Left lung (tissue), 10 donors: ENCODE data around the gene SGO1. TPM values are rescaled to one million over a fixed set of nuclear protein-coding genes. Genes with fewer than 3 reads are reported as not detected.

Experiments used
- ATAC-seq: fragments of 200-7000 bp; cut with Tn5 transposase; one replicate; pipeline ENCODE4 v1.9.1; 2020; ENCODE audit warnings: moderate library complexity
- DNase-seq, 4 donors: peaks; one replicate each; pipeline ENCODE4 v3.0.0-alpha.2; 2013 to 2020
- H3K27ac ChIP-seq, 2 donors: fragments of 200-600 bp; sonication (generic) in 1 of 2; one replicate each; pipeline versions ENCODE4 v1.5.0 to v1.8.0; 2020 to 2021
- H3K27me3 ChIP-seq, 2 donors: fragments of 200-600 bp; sonication (generic) in 1 of 2; one replicate each; pipeline versions ENCODE4 v1.5.0 to v1.8.0; 2020 to 2021
- H3K36me3 ChIP-seq, 2 donors: fragments of 200-600 bp; sonication (generic) in 1 of 2; one replicate each; pipeline versions ENCODE4 v1.5.0 to v1.8.0; 2020 to 2021
- H3K4me1 ChIP-seq, 2 donors: fragments of 200-600 bp; one replicate each; pipeline ENCODE4 v1.8.0; 2021
- H3K4me3 ChIP-seq, 2 donors: fragments of 200-600 bp; sonication (generic) in 1 of 2; one replicate each; pipeline versions ENCODE4 v1.5.0 to v1.8.0; 2020 to 2021; ENCODE audit warnings: mild to moderate bottlenecking in 1 of 2
- H3K9me3 ChIP-seq, 2 donors: fragments of 200-600 bp; sonication (generic) in 1 of 2; one replicate each; pipeline versions ENCODE4 v1.5.0 to v1.8.0; 2020 to 2021
- intact Hi-C, 2 donors: fragments of 100-400 bp; cut with DNase I; formaldehyde crosslinking; loops; one replicate each; pipeline versions ENCODE4 v1.11.2 to v1.14.2; 2022
- polyA plus RNA-seq, 6 donors: library from polyadenylated mRNA; unstranded; fragments of 120-200 nt; gene quantifications; one replicate each; pipeline ENCODE4 v1.2.1, GENCODE V29; 2013; ENCODE audit not compliant: insufficient read length in 6 of 6
- total RNA-seq, 2 donors: library from RNA; stranded (reverse); fragmentation: NEBNext Ultra II Directional; extraction: Animal tissue kit (Norgen Biotek cat#: 25700); gene quantifications; one replicate each; pipeline ENCODE4 v1.2.1, GENCODE V29; 2021
- TF ChIP-seq, protein P1 (sequence below), 2 donors: fragments of 200-600 bp; sonication (generic) in 1 of 2; IDR thresholded peaks; one replicate each; pipeline versions ENCODE4 v1.5.0 to v1.8.0; 2021; ENCODE audit warnings: antibody characterized with exemption in 2 of 2
- donor health status: DM: no; HTN: yes; CAD: no.
- donor health status: DM: no; HTN: no; CAD: no.

SGO1 gene
- total and polyA plus RNA-seq, 8 donors = 2.7 to 16.0 (median 8.4) TPM

DNA sequence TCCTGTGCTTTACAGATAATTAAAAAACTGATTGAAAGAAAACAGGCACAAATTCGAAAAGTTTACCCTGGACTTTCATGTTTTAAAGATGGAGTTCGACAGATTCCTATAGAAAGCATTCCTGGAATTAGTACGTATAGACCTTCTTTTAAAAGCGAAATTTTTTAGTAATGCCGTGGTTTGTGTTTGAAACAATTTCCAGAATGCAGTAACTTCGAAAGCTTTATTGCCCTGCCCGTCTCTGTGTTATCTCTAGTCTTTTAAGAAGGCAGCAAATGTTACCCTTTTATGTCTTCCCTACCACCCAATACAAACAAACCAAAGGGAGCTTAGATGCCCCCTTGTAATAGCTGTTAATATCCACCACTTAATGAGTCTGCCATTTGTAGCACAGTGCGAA lies 39.7 kb downstream of the SGO1 start:
- H3K9me3 ChIP-seq = no peaks in the 10 kb centered on the region
- no peak overlapping the region for H3K27ac ChIP-seq
- H3K4me1 ChIP-seq = no peaks in the 10 kb centered on the region
- ATAC-seq (no peak), DNase-seq (no peak)
- intact Hi-C loops = no loop called here
- peaks cover 0 to 25% of the 10 kb centered on the region in 2 donors for H3K36me3 ChIP-seq
- H3K4me3 ChIP-seq = no peak overlapping the region
- TF ChIP-seq, protein P1, sequence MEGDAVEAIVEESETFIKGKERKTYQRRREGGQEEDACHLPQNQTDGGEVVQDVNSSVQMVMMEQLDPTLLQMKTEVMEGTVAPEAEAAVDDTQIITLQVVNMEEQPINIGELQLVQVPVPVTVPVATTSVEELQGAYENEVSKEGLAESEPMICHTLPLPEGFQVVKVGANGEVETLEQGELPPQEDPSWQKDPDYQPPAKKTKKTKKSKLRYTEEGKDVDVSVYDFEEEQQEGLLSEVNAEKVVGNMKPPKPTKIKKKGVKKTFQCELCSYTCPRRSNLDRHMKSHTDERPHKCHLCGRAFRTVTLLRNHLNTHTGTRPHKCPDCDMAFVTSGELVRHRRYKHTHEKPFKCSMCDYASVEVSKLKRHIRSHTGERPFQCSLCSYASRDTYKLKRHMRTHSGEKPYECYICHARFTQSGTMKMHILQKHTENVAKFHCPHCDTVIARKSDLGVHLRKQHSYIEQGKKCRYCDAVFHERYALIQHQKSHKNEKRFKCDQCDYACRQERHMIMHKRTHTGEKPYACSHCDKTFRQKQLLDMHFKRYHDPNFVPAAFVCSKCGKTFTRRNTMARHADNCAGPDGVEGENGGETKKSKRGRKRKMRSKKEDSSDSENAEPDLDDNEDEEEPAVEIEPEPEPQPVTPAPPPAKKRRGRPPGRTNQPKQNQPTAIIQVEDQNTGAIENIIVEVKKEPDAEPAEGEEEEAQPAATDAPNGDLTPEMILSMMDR (IDR thresholded peaks at IDR 0.05) = no peak
- no peaks in the 10 kb centered on the region for H3K27me3 ChIP-seq

DNA sequence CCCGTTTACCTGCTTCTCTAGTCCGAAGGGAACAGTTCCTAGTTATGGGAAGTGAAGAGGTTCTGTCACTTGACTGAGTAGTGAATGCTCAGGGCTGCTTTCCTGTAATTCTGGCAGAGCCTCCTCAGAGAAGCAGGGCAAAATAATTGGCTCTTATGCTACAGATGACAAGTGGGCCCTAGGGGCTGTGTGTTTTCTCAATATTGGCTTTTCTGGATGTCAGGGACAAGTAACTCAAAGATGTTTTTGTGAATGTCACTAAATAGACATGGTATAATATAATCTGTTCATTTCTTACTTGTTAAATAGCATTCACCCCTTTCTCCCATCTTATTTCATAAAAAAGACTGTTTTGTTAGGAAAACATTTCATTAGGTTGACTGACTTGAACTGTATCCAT lies 40.1 kb downstream of the SGO1 start:
- no peak overlapping the region for H3K4me3 ChIP-seq
- intact Hi-C loops = no loop called here
- peaks cover 0 to 29% of the 10 kb centered on the region in 2 donors for H3K36me3 ChIP-seq
- H3K9me3 ChIP-seq = no peaks in the 10 kb centered on the region
- TF ChIP-seq, protein P1 (IDR thresholded peaks at IDR 0.05) = no peak
- no peaks in the 10 kb centered on the region for H3K4me1 ChIP-seq
- no peaks in the 10 kb centered on the region for H3K27me3 ChIP-seq
- DNase-seq (no peak), ATAC-seq (no peak)
- no peak overlapping the region for H3K27ac ChIP-seq

DNA sequence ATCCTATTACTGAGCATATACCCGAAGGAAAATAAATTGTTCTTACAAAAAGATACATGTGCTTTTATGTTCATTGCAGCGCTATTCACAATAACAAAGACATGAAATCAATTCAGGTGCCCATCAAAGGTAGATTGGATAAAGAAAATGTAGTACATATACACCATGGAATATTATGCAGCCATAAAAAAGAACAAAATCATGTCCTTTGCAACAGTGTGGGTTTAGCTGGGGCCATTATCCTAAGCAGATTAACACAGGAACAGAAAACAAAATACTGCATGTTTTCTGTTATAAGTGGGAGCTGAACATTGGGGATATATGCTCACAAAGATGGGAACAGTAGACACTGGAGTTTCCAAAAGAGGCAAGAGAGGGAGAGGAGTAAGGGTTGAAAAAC lies 42.5 kb downstream of the SGO1 start:
- H3K4me1 ChIP-seq = no peaks in the 10 kb centered on the region
- no peaks in the 10 kb centered on the region for H3K9me3 ChIP-seq
- H3K36me3 ChIP-seq = peaks cover 0 to 39% of the 10 kb centered on the region in 2 donors
- H3K4me3 ChIP-seq = no peak overlapping the region
- ATAC-seq = no peak
- intact Hi-C loops = no loop called here
- H3K27ac ChIP-seq = no peak overlapping the region
- TF ChIP-seq, protein P1 (IDR thresholded peaks at IDR 0.05) = no peak
- no peak for DNase-seq
- no peaks in the 10 kb centered on the region for H3K27me3 ChIP-seq

DNA sequence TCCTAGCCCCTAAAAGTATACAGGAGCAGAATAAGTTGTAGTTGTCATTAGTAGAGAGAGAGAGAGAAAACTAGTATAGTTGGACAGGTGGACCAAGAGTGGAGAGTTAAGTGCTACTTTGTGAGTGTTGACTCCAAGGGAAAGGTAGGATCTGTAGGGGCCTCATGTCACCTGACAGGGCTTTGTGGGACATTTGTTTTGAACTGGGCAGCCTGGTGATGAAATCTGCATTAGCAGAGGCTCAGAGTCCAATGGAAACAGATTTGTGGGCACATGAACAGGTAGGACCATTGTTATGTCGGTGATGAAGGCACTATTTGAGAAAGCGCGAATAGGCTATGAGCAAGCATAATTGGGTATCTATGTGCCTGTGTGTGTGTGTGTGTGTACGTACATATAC lies 43.5 kb downstream of the SGO1 start:
- no peak overlapping the region for H3K4me3 ChIP-seq
- H3K36me3 ChIP-seq = peaks cover 0 to 36% of the 10 kb centered on the region in 2 donors
- no peaks in the 10 kb centered on the region for H3K9me3 ChIP-seq
- TF ChIP-seq, protein P1 (IDR thresholded peaks at IDR 0.05) = no peak
- no peak for DNase-seq
- ATAC-seq = no peak
- intact Hi-C loops = no loop called here
- H3K4me1 ChIP-seq = no peaks in the 10 kb centered on the region
- H3K27ac ChIP-seq = no peak overlapping the region
- no peaks in the 10 kb centered on the region for H3K27me3 ChIP-seq

DNA sequence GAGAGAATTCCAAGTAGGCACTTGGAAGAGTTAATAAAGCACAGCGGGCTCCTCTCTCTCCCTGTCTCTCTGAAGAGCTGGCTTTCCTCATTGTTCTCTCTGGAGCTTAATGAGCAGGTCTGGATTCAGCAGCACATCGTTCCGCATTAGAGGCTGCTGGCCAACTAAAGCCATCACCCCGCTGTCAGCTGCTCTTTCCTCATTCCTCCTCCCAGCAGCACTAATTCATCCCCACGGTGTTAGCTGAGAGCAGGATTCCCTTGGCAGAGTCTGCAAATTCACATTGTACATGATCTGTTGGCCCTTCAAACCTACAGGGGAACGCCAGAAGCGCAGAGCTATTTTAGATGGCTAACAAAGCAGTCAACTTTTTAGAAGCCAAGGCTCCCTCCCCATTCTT lies 44.2 kb downstream of the SGO1 start:
- Histone ChIP-seq H3K27me3 (no peaks in the 10 kb centered on the region), H3K4me1 (no peaks in the 10 kb centered on the region), H3K4me3 (no peak overlapping the region), H3K36me3 (peaks cover 0 to 40% of the 10 kb centered on the region in 2 donors), H3K27ac (no peak overlapping the region), H3K9me3 (no peaks in the 10 kb centered on the region)
- peak in 2 of 4 donors; percentile 81 to 86 for DNase-seq
- TF ChIP-seq, protein P1 (IDR thresholded peaks at IDR 0.05) = no peak
- intact Hi-C loops = no loop called here
- peak; percentile 74 for ATAC-seq
